ENCODE measurements around the gene HMGB2. TPM values are rescaled to one million over a fixed set of nuclear protein-coding genes. Genes with fewer than 3 reads are reported as not detected.

The HMGB2 gene
- total RNA-seq, 2 donors from 2014 or later = 131 to 139 TPM

- peaks cover 4% of the 10 kb centered on the region for H3K36me3 Mint-ChIP-seq (ENCODE audit: low read depth)
These were observed 5.8 kb downstream of the HMGB2 start for GRCh38 chr4:173328236-173328901.

GRCh38 chr4:173325007-173325736, 9.0 kb downstream of the HMGB2 start:
- H3K9me3 ChIP-seq (ENCODE audit: control insufficient read depth, low read length, poor library complexity, severe bottlenecking) = no peaks in the 10 kb centered on the region
- Mint-ChIP-seq H3K4me1 (peaks cover 2% of the 10 kb centered on the region), H3K27me3 (no peaks in the 10 kb centered on the region), H3K36me3 (ENCODE audit: low read depth) (peaks cover 3% of the 10 kb centered on the region), H3K4me3 (no peak overlapping the region), H3K27ac (no peak overlapping the region)
- no peak for DNase-seq
- ATAC-seq = no peak

More at GRCh38 chr4:173328236-173328901, 5.8 kb downstream of the HMGB2 start:
- ATAC-seq (no peak), DNase-seq (no peak)
- Mint-ChIP-seq H3K4me1 (peaks cover 20% of the 10 kb centered on the region), H3K27ac (no peak overlapping the region), H3K4me3 (no peak overlapping the region), H3K27me3 (no peaks in the 10 kb centered on the region)
- H3K9me3 ChIP-seq (ENCODE audit: control insufficient read depth, low read length, poor library complexity, severe bottlenecking) = no peaks in the 10 kb centered on the region

- no peak for ATAC-seq
- no peak for DNase-seq
- Mint-ChIP-seq H3K4me3 (no peak overlapping the region), H3K27ac (no peak overlapping the region), H3K27me3 (no peaks in the 10 kb centered on the region), H3K36me3 (ENCODE audit: low read depth) (peaks cover 3% of the 10 kb centered on the region), H3K4me1 (peaks cover 2% of the 10 kb centered on the region)
- no peaks in the 10 kb centered on the region for H3K9me3 ChIP-seq (ENCODE audit: control insufficient read depth, low read length, poor library complexity, severe bottlenecking)
These were observed 14.5 kb downstream of the HMGB2 start for GRCh38 chr4:173319696-173320095.

GRCh38 chr4:173318648-173319211, 15.4 kb downstream of the HMGB2 start:
- DNase-seq = no peak
- H3K4me3 Mint-ChIP-seq = no peak overlapping the region
- H3K27me3 Mint-ChIP-seq = no peaks in the 10 kb centered on the region
- H3K9me3 ChIP-seq (ENCODE audit: control insufficient read depth, low read length, poor library complexity, severe bottlenecking) = no peaks in the 10 kb centered on the region
- H3K27ac Mint-ChIP-seq = no peak overlapping the region
- H3K36me3 Mint-ChIP-seq (ENCODE audit: low read depth) = peaks cover 3% of the 10 kb centered on the region
- peaks cover 2% of the 10 kb centered on the region for H3K4me1 Mint-ChIP-seq
- peak; percentile 50 for ATAC-seq

GRCh38 chr4:173318240-173318639, 15.9 kb downstream of the HMGB2 start:
- H3K36me3 Mint-ChIP-seq (ENCODE audit: low read depth) = peaks cover 3% of the 10 kb centered on the region
- no peaks in the 10 kb centered on the region for H3K27me3 Mint-ChIP-seq
- no peaks in the 10 kb centered on the region for H3K9me3 ChIP-seq (ENCODE audit: control insufficient read depth, low read length, poor library complexity, severe bottlenecking)
- H3K4me3 Mint-ChIP-seq = no peak overlapping the region
- no peak for ATAC-seq
- H3K27ac Mint-ChIP-seq = no peak overlapping the region
- H3K4me1 Mint-ChIP-seq = peaks cover 2% of the 10 kb centered on the region
- no peak for DNase-seq

GRCh38 chr4:173317004-173317403, 17.2 kb downstream of the HMGB2 start:
- H3K27ac Mint-ChIP-seq = no peak overlapping the region
- no peaks in the 10 kb centered on the region for H3K27me3 Mint-ChIP-seq
- no peaks in the 10 kb centered on the region for H3K9me3 ChIP-seq (ENCODE audit: control insufficient read depth, low read length, poor library complexity, severe bottlenecking)
- peak; percentile 37 for ATAC-seq
- no peak overlapping the region for H3K4me3 Mint-ChIP-seq
- H3K4me1 Mint-ChIP-seq = peaks cover 4% of the 10 kb centered on the region
- no peak for DNase-seq
- H3K36me3 Mint-ChIP-seq (ENCODE audit: low read depth) = peaks cover 5% of the 10 kb centered on the region

- Mint-ChIP-seq H3K36me3 (ENCODE audit: low read depth) (peaks cover 4% of the 10 kb centered on the region), H3K27ac (no peak overlapping the region), H3K4me1 (peaks cover 7% of the 10 kb centered on the region), H3K27me3 (no peaks in the 10 kb centered on the region), H3K4me3 (no peak overlapping the region)
- H3K9me3 ChIP-seq (ENCODE audit: control insufficient read depth, low read length, poor library complexity, severe bottlenecking) = no peaks in the 10 kb centered on the region
- DNase-seq = no peak
- no peak for ATAC-seq
These were observed 18.1 kb downstream of the HMGB2 start for GRCh38 chr4:173316060-173316459.

DNA sequence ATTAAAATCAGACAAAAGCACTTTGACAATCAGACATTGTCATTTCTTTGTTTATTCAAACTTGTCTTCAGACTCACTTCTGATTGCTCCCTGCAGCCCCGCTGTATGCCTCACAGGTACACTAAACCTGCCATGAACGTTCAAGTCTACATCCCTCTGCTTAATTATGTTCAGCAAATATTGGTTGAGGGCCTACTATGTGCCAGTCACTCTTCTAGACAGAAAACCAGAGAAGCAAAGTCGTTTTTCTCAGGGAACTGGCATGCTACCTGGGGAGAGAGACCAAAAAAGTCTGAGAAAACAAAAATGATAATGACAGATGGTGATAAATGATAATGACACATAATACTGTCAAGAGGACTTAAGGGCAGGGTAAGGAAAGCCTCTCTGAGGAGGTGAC, 19.4 kb downstream of the HMGB2 start:
- Mint-ChIP-seq H3K36me3 (ENCODE audit: low read depth) (peaks cover 5% of the 10 kb centered on the region), H3K4me3 (no peak overlapping the region), H3K27me3 (no peaks in the 10 kb centered on the region), H3K27ac (no peak overlapping the region), H3K4me1 (peaks cover 9% of the 10 kb centered on the region)
- ATAC-seq = no peak
- DNase-seq = no peak
- H3K9me3 ChIP-seq (ENCODE audit: control insufficient read depth, low read length, poor library complexity, severe bottlenecking) = no peaks in the 10 kb centered on the region

DNA sequence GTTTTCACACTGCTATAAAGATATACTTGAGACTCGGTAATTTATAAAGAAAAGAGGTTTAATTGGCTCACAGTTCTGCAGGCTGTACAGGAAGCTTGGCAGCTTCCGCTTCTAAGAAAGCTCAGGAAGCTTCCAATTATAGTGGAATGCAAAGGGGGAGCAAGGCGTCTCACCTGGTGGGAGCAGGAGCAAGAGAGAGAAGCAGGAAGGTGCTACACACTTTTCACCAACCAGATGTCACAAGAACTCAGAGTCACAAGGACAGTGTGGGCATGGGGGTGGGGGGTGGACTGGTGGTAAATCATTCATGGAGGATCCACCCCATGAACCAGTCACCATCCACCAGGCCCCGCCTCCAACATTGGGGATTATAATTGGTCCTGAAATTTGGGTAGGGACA, 22.8 kb downstream of the HMGB2 start:
- ATAC-seq = no peak
- no peak overlapping the region for H3K27ac Mint-ChIP-seq

DNA sequence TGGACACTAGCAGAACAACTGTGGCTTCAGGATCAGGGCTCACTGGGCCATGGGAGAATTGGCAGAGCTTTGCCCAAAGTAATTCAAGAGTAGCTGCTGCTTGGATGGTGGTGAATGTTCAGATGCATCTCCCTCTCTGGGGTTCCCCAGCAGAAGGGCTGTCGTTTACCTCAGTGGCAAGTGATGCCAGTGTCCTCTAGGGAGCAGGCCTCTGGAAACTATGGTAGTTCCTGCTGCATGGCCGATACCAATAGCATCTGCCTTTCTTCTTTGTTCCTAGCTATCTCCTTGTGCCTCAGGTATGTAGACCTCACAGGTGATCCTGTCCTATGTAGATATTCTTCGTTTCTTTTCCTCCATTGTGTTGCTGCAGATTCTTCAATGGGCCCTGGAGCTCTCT, 26.4 kb downstream of the HMGB2 start:
- Mint-ChIP-seq H3K36me3 (ENCODE audit: low read depth) (peaks cover 10% of the 10 kb centered on the region), H3K27me3 (no peaks in the 10 kb centered on the region), H3K27ac (no peak overlapping the region), H3K4me3 (no peak overlapping the region), H3K4me1 (peaks cover 9% of the 10 kb centered on the region)
- no peaks in the 10 kb centered on the region for H3K9me3 ChIP-seq (ENCODE audit: control insufficient read depth, low read length, poor library complexity, severe bottlenecking)
- DNase-seq (no peak), ATAC-seq (no peak)

More for the DNA sequence above, 22.8 kb downstream of the HMGB2 start:
- Mint-ChIP-seq H3K4me3 (no peak overlapping the region), H3K36me3 (ENCODE audit: low read depth) (peaks cover 7% of the 10 kb centered on the region), H3K27me3 (no peaks in the 10 kb centered on the region), H3K4me1 (peaks cover 9% of the 10 kb centered on the region)
- no peak for DNase-seq
- H3K9me3 ChIP-seq (ENCODE audit: control insufficient read depth, low read length, poor library complexity, severe bottlenecking) = no peaks in the 10 kb centered on the region

GRCh38 chr4:173301518-173302201, 32.5 kb downstream of the HMGB2 start:
- peaks cover 2% of the 10 kb centered on the region for H3K4me1 Mint-ChIP-seq
- H3K9me3 ChIP-seq (ENCODE audit: control insufficient read depth, low read length, poor library complexity, severe bottlenecking) = no peaks in the 10 kb centered on the region
- H3K4me3 Mint-ChIP-seq = no peak overlapping the region
- H3K27me3 Mint-ChIP-seq = no peaks in the 10 kb centered on the region
- H3K36me3 Mint-ChIP-seq (ENCODE audit: low read depth) = peaks cover 4% of the 10 kb centered on the region
- H3K27ac Mint-ChIP-seq = no peak overlapping the region
- ATAC-seq = peak; percentile 30
- no peak for DNase-seq

DNA sequence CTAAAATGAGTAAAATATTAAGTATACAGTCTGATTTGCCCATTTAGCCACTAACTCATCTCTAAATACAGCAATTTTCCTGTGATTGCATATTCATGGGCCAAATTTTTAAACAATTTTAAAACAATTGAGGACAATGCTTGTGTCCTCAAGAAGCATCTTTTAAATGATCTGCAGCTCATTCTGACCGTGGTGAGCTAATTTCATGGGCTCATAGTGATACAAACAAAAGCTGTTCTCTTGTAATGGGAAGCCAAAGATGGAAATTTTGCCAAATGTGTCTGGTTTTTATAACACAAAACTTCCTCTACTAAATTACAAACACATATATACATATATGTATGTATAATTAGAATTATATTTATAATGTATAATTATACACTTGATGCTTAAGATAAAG, 39.7 kb downstream of the HMGB2 start:
- ATAC-seq (no peak), DNase-seq (no peak)
- no peak overlapping the region for H3K4me3 Mint-ChIP-seq
- no peaks in the 10 kb centered on the region for H3K27me3 Mint-ChIP-seq
- H3K27ac Mint-ChIP-seq = no peak overlapping the region
- H3K36me3 Mint-ChIP-seq (ENCODE audit: low read depth) = peaks cover 2% of the 10 kb centered on the region
- H3K4me1 Mint-ChIP-seq = no peaks in the 10 kb centered on the region
- no peaks in the 10 kb centered on the region for H3K9me3 ChIP-seq (ENCODE audit: control insufficient read depth, low read length, poor library complexity, severe bottlenecking)

DNA sequence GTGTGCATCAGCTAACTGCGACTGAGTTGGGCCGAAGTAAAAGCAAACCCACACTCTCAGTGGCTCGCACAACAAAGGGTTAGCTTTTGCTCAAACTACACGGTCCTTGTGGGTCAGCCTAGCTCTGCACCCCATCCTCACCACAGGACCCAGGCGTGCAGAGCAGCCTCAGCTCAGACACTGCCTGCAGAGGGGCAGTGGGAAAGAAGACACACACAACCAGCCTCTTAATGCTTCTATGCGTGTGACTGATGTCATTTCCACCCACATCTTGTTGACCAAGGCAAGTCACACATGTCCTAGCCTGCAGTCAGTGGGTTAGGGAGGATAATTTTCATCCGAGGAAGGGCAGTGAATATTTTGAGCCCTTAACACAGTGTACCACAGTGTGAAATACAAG, 40.5 kb downstream of the HMGB2 start:
- no peak overlapping the region for H3K4me3 Mint-ChIP-seq
- no peaks in the 10 kb centered on the region for H3K27me3 Mint-ChIP-seq
- no peak overlapping the region for H3K27ac Mint-ChIP-seq
- DNase-seq = no peak
- H3K4me1 Mint-ChIP-seq = peaks cover 3% of the 10 kb centered on the region
- ATAC-seq = no peak
- no peaks in the 10 kb centered on the region for H3K36me3 Mint-ChIP-seq (ENCODE audit: low read depth)
- H3K9me3 ChIP-seq (ENCODE audit: control insufficient read depth, low read length, poor library complexity, severe bottlenecking) = no peaks in the 10 kb centered on the region

Data from T-helper 17 cell (primary cell).